GM12873 (cell line): ENCODE results near the gene MBD1.
A peak's percentile ranks its signal among the peaks of the same experiment; 100 is the strongest.

Experiments used
- CTCF ChIP-seq: IDR thresholded peaks from 2 replicates; pipeline ENCODE4 v1.5.1; 2012; ENCODE audit warnings: low read depth, mild to moderate bottlenecking, moderate library complexity, low read length, control low read depth; ENCODE audit not compliant: insufficient read depth; ENCODE audit errors: missing control alignments

MBD1 gene

GRCh38 chr18:50281295-50281971, at the start of gene MBD1:
TSS of gene MBD1 (minus strand) at chr18:50281523. CDS start at chr18:50279992, 1,531 bp downstream.
- TF ChIP-seq CTCF, result peak; percentile 40

GRCh38 chr18:50330176-50330575, 48.9 kb upstream of the MBD1 start:
- TF ChIP-seq CTCF, result no peak

GRCh38 chr18:50327983-50328382, 46.7 kb upstream of the MBD1 start:
- no peak for TF ChIP-seq CTCF

- no peak for TF ChIP-seq CTCF
Measured at GRCh38 chr18:50320719-50321118, 39.4 kb upstream of the MBD1 start.

- TF ChIP-seq CTCF, result no peak
Measured at GRCh38 chr18:50315100-50315871, 34.0 kb upstream of the MBD1 start.

- TF ChIP-seq CTCF, result no peak
Measured at GRCh38 chr18:50313873-50314460, 32.6 kb upstream of the MBD1 start.

GRCh38 chr18:50313031-50313607, 31.8 kb upstream of the MBD1 start:
- no peak for TF ChIP-seq CTCF
